AG10803 (cell line): ENCODE results near the gene CAPZA2.
"Not testable (repeated sequence)": the region's sequence is repeated elsewhere in the genome, so short reads cannot be mapped to it uniquely, and the experiment has no call there.

ENCODE experiments used
- DNase-seq: peaks from one replicate; pipeline ENCODE4 v3.0.0; 2010; ENCODE audit warnings: low read depth
- H3K4me3 ChIP-seq: 2 replicates; pipeline ENCODE4 v1.5.1; 2011; ENCODE audit warnings: mild to moderate bottlenecking, low read length, control low read depth
- CTCF ChIP-seq: conservative IDR thresholded peaks from 2 replicates; pipeline ENCODE4 v1.5.1; 2011; ENCODE audit warnings: mild to moderate bottlenecking, low read length, control low read depth, inconsistent platforms

CAPZA2 gene

GRCh38 chr7:116929914-116930913, 67.8 kb downstream of the CAPZA2 start:
- DNase-seq, result peak; percentile 69
- no peak overlapping the region for H3K4me3 ChIP-seq
- peak; percentile 93 for TF ChIP-seq CTCF

DNA sequence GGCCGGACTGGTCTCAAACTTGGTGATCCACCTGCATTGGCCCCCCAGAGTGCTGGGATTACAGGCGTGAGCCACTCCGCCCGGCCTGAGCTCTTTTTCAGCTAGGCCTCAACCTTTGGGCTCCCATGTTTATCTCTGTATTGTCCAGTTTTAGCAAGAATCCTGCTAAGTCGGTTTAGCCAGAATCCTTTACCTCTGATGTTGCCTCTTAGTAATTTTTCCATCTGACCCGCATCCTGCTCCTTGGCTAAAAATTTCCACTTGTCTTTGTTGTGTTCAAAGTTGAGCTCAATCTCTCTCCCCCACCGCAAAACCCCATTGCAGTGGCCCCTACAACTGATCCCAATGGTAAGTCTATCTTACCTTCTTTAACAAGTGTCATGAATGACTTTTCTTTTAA, 70.2 kb downstream of the CAPZA2 start:
- no peak overlapping the region for H3K4me3 ChIP-seq
- DNase-seq, result no peak
- TF ChIP-seq CTCF, result no peak

- H3K4me3 ChIP-seq, result no peak overlapping the region
- TF ChIP-seq CTCF, result no peak
- no peak for DNase-seq
Observed at GRCh38 chr7:116933465-116933864, 71.1 kb downstream of the CAPZA2 start.

- no peak overlapping the region for H3K4me3 ChIP-seq
- DNase-seq, result no peak
- no peak for TF ChIP-seq CTCF
Observed at GRCh38 chr7:116934580-116934979, 72.2 kb downstream of the CAPZA2 start.

DNA sequence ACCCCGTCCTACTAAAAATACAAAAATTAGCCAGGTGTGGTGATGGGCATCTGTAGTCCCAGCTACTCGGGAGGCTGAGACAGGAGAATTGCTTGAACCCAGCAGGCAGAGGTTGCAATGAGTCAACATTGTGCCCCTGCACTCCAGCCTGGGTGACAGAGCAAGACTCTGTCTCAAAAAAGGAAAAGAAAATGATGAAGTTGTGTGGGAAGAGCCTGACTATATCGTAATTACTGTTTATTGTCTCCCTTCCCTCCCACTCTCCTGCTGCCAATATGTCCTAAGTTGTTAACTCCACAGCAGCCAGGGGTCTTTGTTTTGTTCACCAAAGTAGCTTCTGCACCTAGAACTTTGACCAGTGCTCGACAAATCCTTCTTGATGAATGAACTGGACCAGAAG, 74.5 kb downstream of the CAPZA2 start:
- not testable (repeated sequence) for DNase-seq, H3K4me3 ChIP-seq

DNA sequence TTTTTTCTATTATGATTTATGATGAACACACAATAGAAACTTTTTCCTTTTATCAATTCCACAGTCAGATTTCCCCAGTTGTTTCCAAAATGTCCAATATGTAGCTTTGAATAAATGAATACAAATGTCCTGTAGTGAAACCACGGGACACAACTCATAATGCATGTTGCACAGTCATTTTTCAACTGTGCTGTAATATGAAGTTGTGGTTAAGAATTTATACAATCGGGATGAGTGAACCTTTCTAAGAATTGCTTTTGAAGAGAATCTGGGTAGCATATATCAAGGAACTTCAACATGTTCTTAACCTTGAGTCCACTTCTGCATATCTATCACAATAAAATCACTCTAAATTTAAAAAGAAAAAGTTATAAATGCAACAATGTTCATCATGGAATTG, 76.3 kb downstream of the CAPZA2 start:
- no peak overlapping the region for H3K4me3 ChIP-seq
- TF ChIP-seq CTCF, result no peak
- no peak for DNase-seq

DNA sequence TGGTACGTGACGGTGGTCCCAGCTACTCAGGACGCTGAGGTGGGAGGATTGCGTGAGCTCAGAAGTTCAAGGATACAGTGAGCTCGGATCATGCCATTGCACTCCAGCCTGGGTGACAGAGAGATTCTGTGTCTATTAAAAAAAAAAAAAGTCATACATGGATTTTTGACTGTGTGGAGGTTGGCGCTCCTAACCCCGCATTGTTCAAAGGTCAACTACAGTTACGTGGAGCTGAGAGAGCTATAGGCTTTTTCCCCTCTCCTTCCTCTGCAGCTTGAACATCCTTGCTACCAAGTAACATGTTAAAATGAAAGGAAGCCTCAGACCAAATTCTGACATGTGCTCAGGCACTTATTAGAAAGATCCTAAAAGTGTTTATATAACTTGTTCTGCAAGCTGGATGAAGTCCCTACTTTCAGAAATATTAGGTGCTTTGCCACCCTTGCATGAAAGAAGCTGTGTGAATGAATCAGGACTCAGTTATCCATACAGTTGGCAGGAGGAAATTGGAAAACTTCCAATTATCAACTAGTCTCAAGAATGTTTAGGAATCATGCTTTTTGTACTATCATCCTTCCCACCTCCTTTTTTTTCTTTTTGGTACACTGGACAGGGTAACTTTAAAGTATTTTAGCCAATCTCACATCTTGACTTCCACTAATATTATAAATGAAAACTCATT, 78.4 kb downstream of the CAPZA2 start:
- TF ChIP-seq CTCF, result no peak
- H3K4me3 ChIP-seq, result no peak overlapping the region
- no peak for DNase-seq
